Measurements from ENCODE around the gene ACAT1. TPM values are rescaled to one million over a fixed set of nuclear protein-coding genes. Genes with fewer than 3 reads are reported as not detected.
"Not testable (repeated sequence)": the region's sequence is repeated elsewhere in the genome, so short reads cannot be mapped to it uniquely, and the experiment has no call there.

Gene ACAT1
- total and polyA plus RNA-seq, 2 of the 8 experiments (the other 6 are each of a cell fraction or from before 2014, with no cell fraction given) = 30.4 to 30.9 TPM

GRCh38 chr11:108162878-108163277 is 41.5 kb downstream of the ACAT1 start:
- DNase-seq (ENCODE audit: low read depth in 1 of 2, low spot score in 2 of 2); H3K27ac ChIP-seq (ENCODE audit: low read depth, low read length); H3K79me1 ChIP-seq (ENCODE audit: low read depth, low read length); H3K23me2 ChIP-seq (ENCODE audit: low read depth, low read length); H3K9ac ChIP-seq (replicated peaks in 1 of 4; ENCODE audit: extremely low read depth in 1 of 4, low read depth in 3 of 4, low read length in 3 of 4); H3K56ac ChIP-seq (replicated peaks; ENCODE audit: insufficient read length, low read depth, low read length); H4K5ac ChIP-seq (ENCODE audit: insufficient read length, low read depth, low read length); H3K4me3 ChIP-seq (ENCODE audit: extremely low read depth in 1 of 4, insufficient read depth in 2 of 4, low read depth in 3 of 4, low read length in 4 of 4); H3K79me2 ChIP-seq (ENCODE audit: control insufficient read depth in 1 of 2, insufficient read depth in 2 of 2, low read length in 2 of 2); H3K18ac ChIP-seq (ENCODE audit: extremely low read depth, low read length); H3K14ac ChIP-seq (ENCODE audit: insufficient read length); H3K4me2 ChIP-seq (ENCODE audit: insufficient read depth in 1 of 2, low read depth in 2 of 2, low read length in 2 of 2); H2BK120ac ChIP-seq (replicated peaks; ENCODE audit: low read depth, low read length); H3K4ac ChIP-seq (replicated peaks; ENCODE audit: insufficient read length, low read depth, low read length); CTCF ChIA-PET (ENCODE audit: partially characterized antibody); H3K23ac ChIP-seq (ENCODE audit: insufficient read length); FAIRE-seq; H2AK5ac ChIP-seq (ENCODE audit: low read depth, low read length); H3K4me1 ChIP-seq (replicated peaks in 1 of 4; ENCODE audit: control insufficient read depth in 3 of 4, insufficient read depth in 4 of 4, low read length in 3 of 4); H2BK20ac ChIP-seq (ENCODE audit: low read length); H3K27me3 ChIP-seq (replicated peaks in 1 of 4; ENCODE audit: control insufficient read depth in 3 of 4, extremely low read depth in 1 of 4, insufficient read depth in 3 of 4, low read length in 3 of 4); H4K8ac ChIP-seq (ENCODE audit: extremely low read depth, insufficient read depth, low read length); H4K20me1 ChIP-seq (replicated peaks in 1 of 2; ENCODE audit: control insufficient read depth in 1 of 2, insufficient read depth in 2 of 2, low read length in 2 of 2); POLR2A ChIA-PET (ENCODE audit: partially characterized antibody); H2AFZ ChIP-seq (ENCODE audit: low read length); H3K9me3 ChIP-seq (ENCODE audit: insufficient read depth in 2 of 2, low read depth in 1 of 2, low read length in 1 of 2); H2BK5ac ChIP-seq (ENCODE audit: low read depth, low read length); H2BK15ac ChIP-seq (ENCODE audit: low read length); H4K91ac ChIP-seq (replicated peaks; ENCODE audit: insufficient read length, low read length); H2BK12ac ChIP-seq (ENCODE audit: low read depth, low read length): not testable (repeated sequence)
- peaks cover 14 to 72% (median 47%) of the 10 kb centered on the region in 4 experiments for H3K36me3 ChIP-seq (ENCODE audit: control insufficient read depth in 2 of 4, insufficient read depth in 4 of 4, low read length in 3 of 4)
- 70% methylated on average over 6 of the region's 6 CpGs; no CpG with 5 or more reads in 1 of the 2 experiments for WGBS, 2 experiments (ENCODE audit: extremely low coverage in 1 of 2, insufficient coverage in 1 of 2, insufficient read length in 1 of 2, insufficient replicate concordance in 2 of 2, low coverage in 1 of 2, low lambda C conversion rate in 2 of 2, missing lambda C conversion rate in 1 of 2)

Data from H1 (cell line).